ENCODE results near the gene ARF3. TPM values are rescaled to one million over a fixed set of nuclear protein-coding genes. Genes with fewer than 3 reads are reported as not detected.

ARF3 gene
- total RNA-seq, 1 experiment from 2014 or later: 224 TPM

DNA sequence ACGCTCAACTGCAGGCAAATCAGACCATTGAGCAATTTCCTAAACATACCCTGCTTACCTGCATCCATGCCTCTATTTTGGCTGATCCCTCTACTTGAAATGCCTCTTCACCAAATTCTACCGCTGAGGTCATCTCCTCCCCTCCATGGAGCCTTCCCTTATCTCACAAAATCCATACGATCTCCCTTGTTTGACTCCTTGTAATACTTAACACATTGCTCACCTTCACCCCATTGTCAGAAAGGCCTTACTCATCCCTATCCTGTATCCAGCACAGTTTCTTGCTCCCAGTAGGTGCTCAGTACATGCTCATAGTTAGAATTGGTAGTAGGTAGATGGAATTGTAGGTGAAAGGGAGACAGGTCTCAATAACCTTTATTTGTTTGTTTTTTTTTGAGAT lies 36.5 kb upstream of the ARF3 start:
- Histone ChIP-seq H3K27ac (ENCODE audit: low read length) (no peak overlapping the region), H3K4me3 (ENCODE audit: low read depth in 2 of 2, low read length in 2 of 2) (no peak overlapping the region), H3K36me3 (ENCODE audit: control insufficient read depth, insufficient read depth, low read length) (no peaks in the 10 kb centered on the region), H3K27me3 (ENCODE audit: control insufficient read depth, insufficient read depth, low read length) (0 out of 2 replicates have a peak, but pooled peaks cover 3% of the 10 kb centered on the region), H3K4me1 (ENCODE audit: control insufficient read depth, insufficient read depth, low read length) (peaks cover 3% of the 10 kb centered on the region; the same call in 1 of the 2 replicates), H3K9me3 (ENCODE audit: control insufficient read depth, insufficient read depth, low read depth, low read length) (no peaks in the 10 kb centered on the region)
- ChIA-PET CTCF (interaction anchor here (0.7 to 2.4 kb wide), 4 partner anchors 11 to 76 kb away, joined by 5 to 13 read pairs (median 8); partner anchors contain the start of gene WNT1), POLR2A (no interaction called here)
- no peak for ATAC-seq
- TF ChIP-seq TCF7L2 (IDR thresholded peaks at IDR 0.05; ENCODE audit: low read depth, low read length): no peak
- no peak for DNase-seq (ENCODE audit: low read depth, low spot score)
- in situ Hi-C loops (cut with HindIII; ENCODE audit: low pct_unique_long_range_greater_than_20kb, low sequenced_read_pairs): no loop called here
- intact Hi-C loops (cut with micrococcal nuclease; ENCODE audit: unreplicated experiment): loop anchor here (2.0 kb wide), 1 partner anchor 141 kb away; the partner anchor contains the start of gene DDX23
- no TSS peak for BruUV-seq (replicated peaks)

DNA sequence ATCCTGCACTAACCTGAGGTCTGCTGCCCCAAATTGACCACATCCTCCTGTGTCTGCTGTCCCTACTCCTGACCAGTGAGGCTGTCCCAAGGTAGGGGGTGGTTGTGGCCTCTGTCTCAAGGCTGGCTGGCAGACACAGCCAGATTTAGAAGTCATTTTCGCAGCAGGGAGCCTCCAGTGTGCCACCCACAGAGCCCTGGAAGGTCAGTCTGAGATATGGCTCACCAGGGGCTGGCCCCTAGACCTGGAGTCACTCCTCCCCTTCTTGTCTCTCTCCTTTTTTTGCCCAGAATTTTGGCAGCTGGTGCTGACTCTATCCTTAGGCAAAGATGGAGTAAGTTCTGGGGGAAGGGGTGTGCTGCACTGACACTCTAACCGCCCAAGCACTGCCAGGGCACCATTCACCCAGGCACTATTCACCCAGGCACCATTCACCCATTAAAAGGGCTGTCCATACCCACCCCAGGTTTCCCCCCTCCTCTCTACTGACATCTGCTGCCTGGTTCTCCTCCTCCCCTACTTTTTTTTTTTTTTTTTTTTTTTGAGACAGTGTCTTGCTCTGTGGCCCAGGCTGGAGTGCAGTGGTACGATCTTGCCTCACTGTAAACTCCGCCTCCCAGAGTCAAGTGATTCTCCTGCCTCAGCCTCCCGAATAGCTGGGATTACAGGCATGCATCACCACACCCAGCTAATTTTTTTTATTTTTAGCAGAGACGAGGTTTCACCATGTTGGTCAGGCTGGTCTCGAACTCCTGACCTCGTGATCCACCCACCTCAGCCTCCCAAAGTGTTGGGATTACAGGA lies 34.2 kb upstream of the ARF3 start:
- no peaks in the 10 kb centered on the region for H3K9me3 ChIP-seq (ENCODE audit: control insufficient read depth, insufficient read depth, low read depth, low read length)
- ChIA-PET POLR2A (no interaction called here), CTCF (interaction anchor here (1.6 kb wide), 1 partner anchor 20 kb away, joined by 15 read pairs; the partner anchor contains the start of gene WNT10B)
- no peaks in the 10 kb centered on the region for H3K36me3 ChIP-seq (ENCODE audit: control insufficient read depth, insufficient read depth, low read length)
- in situ Hi-C loops (cut with HindIII; ENCODE audit: low pct_unique_long_range_greater_than_20kb, low sequenced_read_pairs): no loop called here
- ATAC-seq (no peak), DNase-seq (ENCODE audit: low read depth, low spot score) (no peak)
- 0 out of 2 replicates have a peak, but pooled peaks cover 3% of the 10 kb centered on the region for H3K27me3 ChIP-seq (ENCODE audit: control insufficient read depth, insufficient read depth, low read length)
- intact Hi-C loops (cut with micrococcal nuclease; ENCODE audit: unreplicated experiment): no loop called here
- H3K4me3 ChIP-seq (ENCODE audit: low read depth in 2 of 2, low read length in 2 of 2): no peak overlapping the region
- no TSS peak for BruUV-seq (replicated peaks)
- TF ChIP-seq POLR2AphosphoS5 (IDR thresholded peaks at IDR 0.05; ENCODE audit: low read depth, low read length) (no peak), SIN3A (IDR thresholded peaks at IDR 0.05; ENCODE audit: borderline replicate concordance, insufficient read depth, low read depth, low read length) (no peak)
- TF ChIP-seq, protein P1, sequence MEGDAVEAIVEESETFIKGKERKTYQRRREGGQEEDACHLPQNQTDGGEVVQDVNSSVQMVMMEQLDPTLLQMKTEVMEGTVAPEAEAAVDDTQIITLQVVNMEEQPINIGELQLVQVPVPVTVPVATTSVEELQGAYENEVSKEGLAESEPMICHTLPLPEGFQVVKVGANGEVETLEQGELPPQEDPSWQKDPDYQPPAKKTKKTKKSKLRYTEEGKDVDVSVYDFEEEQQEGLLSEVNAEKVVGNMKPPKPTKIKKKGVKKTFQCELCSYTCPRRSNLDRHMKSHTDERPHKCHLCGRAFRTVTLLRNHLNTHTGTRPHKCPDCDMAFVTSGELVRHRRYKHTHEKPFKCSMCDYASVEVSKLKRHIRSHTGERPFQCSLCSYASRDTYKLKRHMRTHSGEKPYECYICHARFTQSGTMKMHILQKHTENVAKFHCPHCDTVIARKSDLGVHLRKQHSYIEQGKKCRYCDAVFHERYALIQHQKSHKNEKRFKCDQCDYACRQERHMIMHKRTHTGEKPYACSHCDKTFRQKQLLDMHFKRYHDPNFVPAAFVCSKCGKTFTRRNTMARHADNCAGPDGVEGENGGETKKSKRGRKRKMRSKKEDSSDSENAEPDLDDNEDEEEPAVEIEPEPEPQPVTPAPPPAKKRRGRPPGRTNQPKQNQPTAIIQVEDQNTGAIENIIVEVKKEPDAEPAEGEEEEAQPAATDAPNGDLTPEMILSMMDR (IDR thresholded peaks at IDR 0.05): no peak
- TF ChIP-seq, protein P2, sequence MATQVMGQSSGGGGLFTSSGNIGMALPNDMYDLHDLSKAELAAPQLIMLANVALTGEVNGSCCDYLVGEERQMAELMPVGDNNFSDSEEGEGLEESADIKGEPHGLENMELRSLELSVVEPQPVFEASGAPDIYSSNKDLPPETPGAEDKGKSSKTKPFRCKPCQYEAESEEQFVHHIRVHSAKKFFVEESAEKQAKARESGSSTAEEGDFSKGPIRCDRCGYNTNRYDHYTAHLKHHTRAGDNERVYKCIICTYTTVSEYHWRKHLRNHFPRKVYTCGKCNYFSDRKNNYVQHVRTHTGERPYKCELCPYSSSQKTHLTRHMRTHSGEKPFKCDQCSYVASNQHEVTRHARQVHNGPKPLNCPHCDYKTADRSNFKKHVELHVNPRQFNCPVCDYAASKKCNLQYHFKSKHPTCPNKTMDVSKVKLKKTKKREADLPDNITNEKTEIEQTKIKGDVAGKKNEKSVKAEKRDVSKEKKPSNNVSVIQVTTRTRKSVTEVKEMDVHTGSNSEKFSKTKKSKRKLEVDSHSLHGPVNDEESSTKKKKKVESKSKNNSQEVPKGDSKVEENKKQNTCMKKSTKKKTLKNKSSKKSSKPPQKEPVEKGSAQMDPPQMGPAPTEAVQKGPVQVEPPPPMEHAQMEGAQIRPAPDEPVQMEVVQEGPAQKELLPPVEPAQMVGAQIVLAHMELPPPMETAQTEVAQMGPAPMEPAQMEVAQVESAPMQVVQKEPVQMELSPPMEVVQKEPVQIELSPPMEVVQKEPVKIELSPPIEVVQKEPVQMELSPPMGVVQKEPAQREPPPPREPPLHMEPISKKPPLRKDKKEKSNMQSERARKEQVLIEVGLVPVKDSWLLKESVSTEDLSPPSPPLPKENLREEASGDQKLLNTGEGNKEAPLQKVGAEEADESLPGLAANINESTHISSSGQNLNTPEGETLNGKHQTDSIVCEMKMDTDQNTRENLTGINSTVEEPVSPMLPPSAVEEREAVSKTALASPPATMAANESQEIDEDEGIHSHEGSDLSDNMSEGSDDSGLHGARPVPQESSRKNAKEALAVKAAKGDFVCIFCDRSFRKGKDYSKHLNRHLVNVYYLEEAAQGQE (IDR thresholded peaks at IDR 0.05; ENCODE audit: insufficient read depth in 1 of 2, low read depth in 2 of 2, low read length in 1 of 2): no peak
- H3K27ac ChIP-seq (ENCODE audit: low read length): no peak overlapping the region
- H3K4me1 ChIP-seq (ENCODE audit: control insufficient read depth, insufficient read depth, low read length): no peaks in the 10 kb centered on the region

DNA sequence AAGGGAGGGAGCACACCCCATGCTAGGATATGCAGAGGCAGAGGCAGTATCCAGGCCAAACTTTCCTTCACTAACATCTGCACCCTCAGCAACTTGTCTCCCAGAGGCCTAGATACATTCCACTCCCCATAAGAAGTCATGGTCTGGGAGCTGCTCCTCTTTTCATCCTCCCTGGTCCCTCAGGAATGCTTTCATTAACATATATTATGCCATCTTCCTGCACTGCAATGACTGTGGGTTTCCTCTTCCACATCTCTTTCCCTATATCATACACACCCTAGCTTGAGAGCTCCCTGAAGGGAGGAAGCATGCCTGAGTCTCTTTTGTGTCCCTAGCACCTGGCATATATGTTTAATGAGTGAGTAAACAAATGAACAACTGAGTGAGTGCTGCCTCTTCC lies 33.3 kb upstream of the ARF3 start:
- BruUV-seq (replicated peaks): no TSS peak
- no peaks in the 10 kb centered on the region for H3K36me3 ChIP-seq (ENCODE audit: control insufficient read depth, insufficient read depth, low read length)
- H3K27ac ChIP-seq (ENCODE audit: low read length): no peak overlapping the region
- no peaks in the 10 kb centered on the region for H3K4me1 ChIP-seq (ENCODE audit: control insufficient read depth, insufficient read depth, low read length)
- TF ChIP-seq, protein P1 (IDR thresholded peaks at IDR 0.05): no peak
- no peak for TF ChIP-seq POLR2AphosphoS5 (IDR thresholded peaks at IDR 0.05; ENCODE audit: low read depth, low read length)
- TF ChIP-seq, protein P2 (IDR thresholded peaks at IDR 0.05; ENCODE audit: insufficient read depth in 1 of 2, low read depth in 2 of 2, low read length in 1 of 2): no peak
- TF ChIP-seq TCF7L2 (IDR thresholded peaks at IDR 0.05; ENCODE audit: low read depth, low read length): no peak
- TF ChIP-seq SIN3A (IDR thresholded peaks at IDR 0.05; ENCODE audit: borderline replicate concordance, insufficient read depth, low read depth, low read length): no peak
- intact Hi-C loops (cut with micrococcal nuclease; ENCODE audit: unreplicated experiment) (no loop called here), in situ Hi-C loops (cut with HindIII; ENCODE audit: low pct_unique_long_range_greater_than_20kb, low sequenced_read_pairs) (no loop called here)
- DNase-seq (ENCODE audit: low read depth, low spot score) (no peak), ATAC-seq (no peak)
- H3K9me3 ChIP-seq (ENCODE audit: control insufficient read depth, insufficient read depth, low read depth, low read length): no peaks in the 10 kb centered on the region
- ChIA-PET CTCF (no interaction called here), POLR2A (interaction anchor here (0.6 kb wide), 1 partner anchor 154 kb away, joined by 3 read pairs; no protein-coding TSS in a partner anchor)
- H3K27me3 ChIP-seq (ENCODE audit: control insufficient read depth, insufficient read depth, low read length): 0 out of 2 replicates have a peak, but pooled peaks cover 3% of the 10 kb centered on the region
- no peak overlapping the region for H3K4me3 ChIP-seq (ENCODE audit: low read depth in 2 of 2, low read length in 2 of 2)

All from Panc1 (cell line).